Chondrocyte (in vitro differentiated cells): ENCODE measurements around the gene HNRNPDL. TPM values are rescaled to one million over a fixed set of nuclear protein-coding genes. Genes with fewer than 3 reads are reported as not detected.

Experiments used
- DNase-seq: peaks from one replicate; pipeline ENCODE4 v3.0.0; 2021; ENCODE audit warnings: mixed read lengths, low spot score
- H3K27ac Mint-ChIP-seq: one replicate; pipeline ENCODE4 v1.8.0; 2021; ENCODE audit warnings: mild to moderate bottlenecking, moderate library complexity, mixed read lengths; ENCODE audit not compliant: unreplicated experiment
- H3K27me3 Mint-ChIP-seq: 2 replicates; pipeline ENCODE4 v1.8.0; 2021; ENCODE audit warnings: low read depth, mixed read lengths
- H3K36me3 Mint-ChIP-seq: 2 replicates; pipeline ENCODE4 v1.8.0; 2021; ENCODE audit warnings: low read depth, mixed read lengths
- H3K4me1 Mint-ChIP-seq: 2 replicates; pipeline ENCODE4 v1.8.0; 2021; ENCODE audit warnings: low read depth, mild to moderate bottlenecking, mixed read lengths
- H3K4me3 Mint-ChIP-seq: one replicate; pipeline ENCODE4 v1.8.0; 2021; ENCODE audit warnings: mild to moderate bottlenecking, moderate library complexity, mixed read lengths; ENCODE audit not compliant: unreplicated experiment
- H3K9me3 Mint-ChIP-seq: 2 replicates; pipeline ENCODE4 v1.8.0; 2021; ENCODE audit warnings: low read depth, mixed read lengths
- total RNA-seq: library from RNA; stranded (reverse); gene quantifications from 3 replicates; pipeline ENCODE4 v1.2.1, GENCODE V29; 2021
- TF ChIP-seq, protein P1 (sequence below): fragments of 200-600 bp; sonication (generic); IDR thresholded peaks from 2 replicates; pipeline ENCODE4 v1.5.0; 2021; ENCODE audit warnings: antibody characterized with exemption, mild to moderate bottlenecking, moderate library complexity

HNRNPDL gene
- total RNA-seq, 1 donor from 2014 or later = 211 TPM

- H3K4me3 Mint-ChIP-seq = no peak overlapping the region
- H3K4me1 Mint-ChIP-seq = no peaks in the 10 kb centered on the region
- H3K27ac Mint-ChIP-seq = no peak overlapping the region
- no peaks in the 10 kb centered on the region for H3K27me3 Mint-ChIP-seq
- TF ChIP-seq, protein P1, sequence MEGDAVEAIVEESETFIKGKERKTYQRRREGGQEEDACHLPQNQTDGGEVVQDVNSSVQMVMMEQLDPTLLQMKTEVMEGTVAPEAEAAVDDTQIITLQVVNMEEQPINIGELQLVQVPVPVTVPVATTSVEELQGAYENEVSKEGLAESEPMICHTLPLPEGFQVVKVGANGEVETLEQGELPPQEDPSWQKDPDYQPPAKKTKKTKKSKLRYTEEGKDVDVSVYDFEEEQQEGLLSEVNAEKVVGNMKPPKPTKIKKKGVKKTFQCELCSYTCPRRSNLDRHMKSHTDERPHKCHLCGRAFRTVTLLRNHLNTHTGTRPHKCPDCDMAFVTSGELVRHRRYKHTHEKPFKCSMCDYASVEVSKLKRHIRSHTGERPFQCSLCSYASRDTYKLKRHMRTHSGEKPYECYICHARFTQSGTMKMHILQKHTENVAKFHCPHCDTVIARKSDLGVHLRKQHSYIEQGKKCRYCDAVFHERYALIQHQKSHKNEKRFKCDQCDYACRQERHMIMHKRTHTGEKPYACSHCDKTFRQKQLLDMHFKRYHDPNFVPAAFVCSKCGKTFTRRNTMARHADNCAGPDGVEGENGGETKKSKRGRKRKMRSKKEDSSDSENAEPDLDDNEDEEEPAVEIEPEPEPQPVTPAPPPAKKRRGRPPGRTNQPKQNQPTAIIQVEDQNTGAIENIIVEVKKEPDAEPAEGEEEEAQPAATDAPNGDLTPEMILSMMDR = peak; percentile 45
- H3K9me3 Mint-ChIP-seq = no peaks in the 10 kb centered on the region
- no peak for DNase-seq
- peaks cover 6% of the 10 kb centered on the region for H3K36me3 Mint-ChIP-seq
These were observed 39.6 kb upstream of the HNRNPDL start for GRCh38 chr4:82469791-82470345.

DNA sequence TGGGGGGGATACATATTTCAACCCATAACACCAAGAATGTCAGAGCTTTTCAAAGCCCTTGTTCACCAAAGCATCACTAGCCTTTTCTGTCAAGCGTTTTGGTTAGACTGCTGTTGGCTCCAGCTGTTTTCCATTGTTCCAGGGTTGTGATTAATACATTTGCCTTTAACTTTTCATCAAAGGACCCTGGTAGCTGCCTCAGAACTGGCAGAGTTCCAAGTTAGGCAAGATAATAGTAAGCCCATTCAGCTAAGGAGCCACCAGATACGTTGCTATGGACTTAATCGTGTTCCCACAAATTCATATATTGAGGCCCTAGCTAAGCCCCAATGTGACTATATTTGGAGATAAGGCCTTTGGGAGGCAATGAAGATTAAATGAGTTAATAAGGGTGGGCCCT lies 37.2 kb upstream of the HNRNPDL start:
- H3K36me3 Mint-ChIP-seq = peaks cover 7% of the 10 kb centered on the region
- TF ChIP-seq, protein P1 = no peak
- no peaks in the 10 kb centered on the region for H3K27me3 Mint-ChIP-seq
- no peaks in the 10 kb centered on the region for H3K4me1 Mint-ChIP-seq
- no peaks in the 10 kb centered on the region for H3K9me3 Mint-ChIP-seq
- DNase-seq = no peak
- no peak overlapping the region for H3K4me3 Mint-ChIP-seq
- H3K27ac Mint-ChIP-seq = no peak overlapping the region

DNA sequence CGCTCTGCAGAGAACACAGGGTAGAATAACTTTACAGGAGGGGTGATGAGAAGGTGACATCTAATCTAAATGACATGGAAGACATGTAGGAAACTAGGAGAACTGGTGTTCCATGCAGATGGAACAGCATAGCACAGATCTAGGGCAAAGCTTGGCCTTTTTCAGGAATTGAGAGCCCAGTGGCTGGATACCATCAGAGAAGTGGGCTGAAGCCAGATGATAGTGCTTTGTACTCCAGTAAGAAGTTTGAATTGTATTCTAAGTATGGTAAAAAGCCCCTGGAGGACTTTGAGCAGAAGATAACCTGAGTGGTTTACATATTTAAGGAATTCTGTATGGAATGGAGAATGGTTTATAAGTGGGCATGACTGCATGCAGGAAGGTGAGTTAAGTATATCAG lies 33.0 kb upstream of the HNRNPDL start:
- H3K27ac Mint-ChIP-seq = no peak overlapping the region
- DNase-seq = no peak
- no peak overlapping the region for H3K4me3 Mint-ChIP-seq
- H3K9me3 Mint-ChIP-seq = no peaks in the 10 kb centered on the region
- H3K36me3 Mint-ChIP-seq = peaks cover 6% of the 10 kb centered on the region
- H3K4me1 Mint-ChIP-seq = no peaks in the 10 kb centered on the region
- TF ChIP-seq, protein P1 = no peak
- H3K27me3 Mint-ChIP-seq = no peaks in the 10 kb centered on the region

GRCh38 chr4:82462415-82462831 lies 32.2 kb upstream of the HNRNPDL start:
- no peaks in the 10 kb centered on the region for H3K4me1 Mint-ChIP-seq
- no peak overlapping the region for H3K4me3 Mint-ChIP-seq
- peaks cover 5% of the 10 kb centered on the region for H3K36me3 Mint-ChIP-seq
- no peaks in the 10 kb centered on the region for H3K9me3 Mint-ChIP-seq
- TF ChIP-seq, protein P1 = peak; percentile 92
- no peak overlapping the region for H3K27ac Mint-ChIP-seq
- no peaks in the 10 kb centered on the region for H3K27me3 Mint-ChIP-seq
- DNase-seq = no peak

GRCh38 chr4:82461710-82462109 lies 31.4 kb upstream of the HNRNPDL start:
- TF ChIP-seq, protein P1 = no peak
- Mint-ChIP-seq H3K4me1 (no peaks in the 10 kb centered on the region), H3K4me3 (no peak overlapping the region), H3K27ac (no peak overlapping the region), H3K9me3 (no peaks in the 10 kb centered on the region), H3K36me3 (peaks cover 8% of the 10 kb centered on the region), H3K27me3 (no peaks in the 10 kb centered on the region)
- DNase-seq = no peak
